Memory B cell (primary cell): Measurements from ENCODE around the gene SHQ1.
"Not testable (repeated sequence)": the region's sequence is repeated elsewhere in the genome, so short reads cannot be mapped to it uniquely, and the experiment has no call there.

Experiments
- ATAC-seq: fragments of 150-1000 bp; cut with Tn5 transposase; 2 replicates; pipeline ENCODE4 v1.10.0; 2021; ENCODE audit warnings: low read depth, mild to moderate bottlenecking, moderate library complexity
- DNase-seq, 2 donors: peaks; one replicate each; pipeline ENCODE4 v3.0.0; 2022; ENCODE audit warnings: low spot score in 2 of 2
- H3K27ac Mint-ChIP-seq: one replicate; pipeline ENCODE4 v1.8.0; 2022; ENCODE audit warnings: mild to moderate bottlenecking, moderate library complexity, mixed read lengths
- H3K27me3 Mint-ChIP-seq: one replicate; pipeline ENCODE4 v1.8.0; 2022; ENCODE audit warnings: mixed read lengths
- H3K36me3 Mint-ChIP-seq: one replicate; pipeline ENCODE4 v1.8.0; 2022; ENCODE audit warnings: mild to moderate bottlenecking, mixed read lengths
- H3K4me1 Mint-ChIP-seq: one replicate; pipeline ENCODE4 v1.8.0; 2022; ENCODE audit warnings: mixed read lengths
- H3K4me3 Mint-ChIP-seq: one replicate; pipeline ENCODE4 v1.8.0; 2022; ENCODE audit warnings: mild to moderate bottlenecking, moderate library complexity, mixed read lengths
- H3K9me3 Mint-ChIP-seq: one replicate; pipeline ENCODE4 v1.8.0; 2022; ENCODE audit warnings: mixed read lengths

SHQ1 gene

DNA sequence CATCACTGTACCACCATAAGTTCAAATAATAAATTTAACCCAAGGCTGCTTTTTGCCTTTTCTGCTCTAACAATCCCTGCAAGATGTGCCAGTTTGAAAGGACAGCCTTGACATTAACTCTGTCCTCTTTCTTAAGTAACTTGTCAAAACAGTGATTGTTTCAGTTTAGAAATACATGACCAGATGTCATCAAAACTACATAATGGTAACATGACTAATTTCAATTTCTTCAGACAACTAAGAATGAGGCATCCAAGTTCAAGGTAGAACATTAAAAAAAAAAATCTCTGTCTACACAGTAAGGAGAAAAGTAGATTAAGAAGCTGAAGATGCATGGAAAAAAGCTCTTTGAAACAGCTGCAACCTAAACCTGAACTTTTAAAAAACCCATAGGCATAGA, 47.4 kb downstream of the SHQ1 start:
- DNase-seq = no peak
- no peaks in the 10 kb centered on the region for H3K9me3 Mint-ChIP-seq
- no peak for ATAC-seq

GRCh38 chr3:72798552-72799195, 49.6 kb downstream of the SHQ1 start:
- Mint-ChIP-seq H3K4me3 (no peak overlapping the region), H3K36me3 (peaks cover 14% of the 10 kb centered on the region), H3K27ac (no peak overlapping the region), H3K9me3 (no peaks in the 10 kb centered on the region), H3K27me3 (no peaks in the 10 kb centered on the region), H3K4me1 (no peaks in the 10 kb centered on the region)
- no peak for DNase-seq
- ATAC-seq = no peak

More for the DNA sequence above, 47.4 kb downstream of the SHQ1 start:
- H3K4me1 Mint-ChIP-seq = no peaks in the 10 kb centered on the region
- no peak overlapping the region for H3K4me3 Mint-ChIP-seq
- H3K27ac Mint-ChIP-seq = no peak overlapping the region
- H3K27me3 Mint-ChIP-seq = no peaks in the 10 kb centered on the region
- peaks cover 11% of the 10 kb centered on the region for H3K36me3 Mint-ChIP-seq

DNA sequence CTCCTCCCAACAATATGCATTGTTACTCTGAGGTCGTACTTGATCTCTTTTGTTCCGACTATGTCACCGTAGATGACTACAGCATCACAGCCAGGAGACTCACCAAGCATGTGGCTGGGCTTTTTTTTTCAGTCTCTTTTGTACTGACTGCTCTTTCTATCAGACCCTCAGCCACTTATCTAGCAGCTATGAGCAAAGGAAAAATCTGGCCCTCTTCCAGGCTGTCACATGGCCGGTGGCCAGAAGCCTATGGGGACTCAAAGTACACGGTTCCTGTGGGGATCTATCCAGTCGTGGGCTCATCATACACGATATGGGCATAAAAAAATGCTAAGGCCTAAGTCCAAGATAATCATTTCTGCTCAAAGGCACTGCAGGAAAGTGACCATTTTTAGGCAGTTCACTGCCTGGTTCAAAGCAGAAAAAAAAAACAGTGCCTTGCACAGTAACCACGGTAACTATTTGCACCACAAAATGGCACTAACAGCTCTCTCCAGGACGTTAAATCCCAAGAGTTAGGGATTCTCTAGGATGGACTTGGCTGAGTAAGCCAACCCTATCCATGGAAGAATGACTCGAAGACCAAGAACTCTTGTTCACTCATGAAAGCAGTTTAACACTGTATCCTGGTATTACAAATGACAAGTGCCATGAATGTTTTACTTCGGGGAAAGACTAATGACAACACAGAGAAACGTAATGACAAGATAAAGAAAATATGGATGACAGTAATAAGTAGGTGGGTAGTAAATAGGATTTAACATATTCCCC, 50.3 kb downstream of the SHQ1 start:
- Mint-ChIP-seq H3K27ac (no peak overlapping the region), H3K9me3 (no peaks in the 10 kb centered on the region), H3K4me3 (no peak overlapping the region), H3K27me3 (no peaks in the 10 kb centered on the region), H3K36me3 (peaks cover 14% of the 10 kb centered on the region), H3K4me1 (no peaks in the 10 kb centered on the region)
- ATAC-seq (no peak), DNase-seq (no peak)

DNA sequence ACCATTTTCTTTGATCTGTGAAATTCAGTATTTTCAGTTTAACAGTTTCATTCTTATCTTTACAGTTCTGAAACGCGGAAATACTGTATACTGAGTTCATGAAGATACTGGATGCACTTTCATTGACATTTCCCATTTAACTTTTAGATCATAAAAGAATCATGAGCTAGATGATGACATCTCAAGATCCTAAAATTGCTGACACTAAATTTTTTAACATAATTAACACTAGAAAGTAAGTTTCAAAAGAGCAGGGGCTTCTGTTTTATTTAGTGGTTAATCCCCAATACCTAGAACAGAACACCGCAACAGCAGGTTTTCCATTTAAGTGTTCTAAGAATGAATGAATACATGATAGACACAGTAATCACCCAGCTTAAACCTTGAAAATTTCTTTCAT, 54.2 kb downstream of the SHQ1 start:
- no peak for DNase-seq
- no peak overlapping the region for H3K4me3 Mint-ChIP-seq
- H3K36me3 Mint-ChIP-seq = peaks cover 24% of the 10 kb centered on the region
- no peaks in the 10 kb centered on the region for H3K4me1 Mint-ChIP-seq
- no peaks in the 10 kb centered on the region for H3K27me3 Mint-ChIP-seq
- no peak overlapping the region for H3K27ac Mint-ChIP-seq
- no peak for ATAC-seq
- no peaks in the 10 kb centered on the region for H3K9me3 Mint-ChIP-seq

DNA sequence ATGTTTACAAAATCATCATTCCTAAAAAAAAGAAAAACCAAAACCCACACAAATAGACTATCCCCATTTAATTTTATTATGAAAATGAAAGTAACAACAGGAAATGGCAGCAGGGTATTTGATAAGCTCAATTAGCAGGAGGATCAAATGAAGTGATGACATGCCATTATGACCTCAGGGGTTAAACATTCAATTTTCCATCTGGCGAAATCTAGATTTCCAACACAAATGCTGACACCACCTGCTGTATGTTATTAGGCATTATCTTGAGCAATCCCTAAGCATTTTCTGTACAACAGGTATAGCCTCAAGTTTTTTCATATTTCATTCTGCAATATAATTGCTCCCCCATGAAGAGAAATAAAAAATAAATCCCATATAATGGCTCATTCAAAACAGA, 57.1 kb downstream of the SHQ1 start:
- H3K36me3 Mint-ChIP-seq = peaks cover 20% of the 10 kb centered on the region
- ATAC-seq (no peak), DNase-seq (no peak)
- H3K9me3 Mint-ChIP-seq = no peaks in the 10 kb centered on the region
- H3K27me3 Mint-ChIP-seq = no peaks in the 10 kb centered on the region
- no peaks in the 10 kb centered on the region for H3K4me1 Mint-ChIP-seq
- no peak overlapping the region for H3K27ac Mint-ChIP-seq
- H3K4me3 Mint-ChIP-seq = no peak overlapping the region

DNA sequence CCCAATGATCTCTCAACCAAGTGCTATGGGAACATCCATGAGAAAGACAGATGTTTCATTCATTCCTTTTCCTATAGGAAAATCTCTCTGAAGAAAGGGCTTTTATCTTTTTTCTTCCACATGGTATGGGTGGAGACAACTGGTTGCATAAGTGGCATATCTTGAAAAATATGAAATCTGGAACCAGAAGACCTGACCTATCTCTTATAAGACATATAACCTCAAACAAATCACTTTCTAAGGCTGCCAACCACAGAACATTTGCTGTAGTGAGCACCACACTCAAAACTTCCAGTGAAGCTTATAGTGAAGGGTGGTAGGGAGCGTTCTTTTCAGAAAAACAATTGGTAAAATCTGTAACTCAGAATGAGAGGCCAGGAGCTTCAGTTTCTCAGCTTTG, 58.5 kb downstream of the SHQ1 start:
- Mint-ChIP-seq H3K4me1 (no peaks in the 10 kb centered on the region), H3K27me3 (no peaks in the 10 kb centered on the region), H3K36me3 (peaks cover 17% of the 10 kb centered on the region), H3K4me3 (no peak overlapping the region), H3K9me3 (no peaks in the 10 kb centered on the region), H3K27ac (no peak overlapping the region)
- no peak for ATAC-seq
- DNase-seq = no peak

DNA sequence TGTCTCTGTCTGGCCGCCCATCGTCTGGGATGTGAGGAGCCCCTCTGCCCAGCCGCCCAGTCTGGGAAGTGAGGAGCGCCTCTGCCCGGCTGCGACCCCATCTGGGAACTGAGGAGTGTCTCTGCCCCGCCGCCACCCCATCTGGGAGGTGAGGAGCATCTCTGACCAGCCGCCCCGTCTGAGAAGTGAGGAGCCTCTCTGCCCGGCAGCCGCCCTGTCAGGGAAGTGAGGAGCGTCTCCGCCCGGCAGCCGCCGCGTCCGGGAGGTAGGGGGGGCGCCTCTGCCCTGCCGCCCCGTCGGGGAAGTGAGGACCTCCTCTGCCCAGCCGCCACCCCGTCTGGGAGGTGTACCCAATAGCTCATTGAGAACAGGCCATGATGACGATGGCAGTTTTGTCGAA, 60.0 kb downstream of the SHQ1 start:
- H3K9me3 Mint-ChIP-seq, ATAC-seq, H3K4me1 Mint-ChIP-seq, H3K27me3 Mint-ChIP-seq, H3K27ac Mint-ChIP-seq, DNase-seq, H3K4me3 Mint-ChIP-seq: not testable (repeated sequence)
- H3K36me3 Mint-ChIP-seq = peaks cover 16% of the 10 kb centered on the region

GRCh38 chr3:72786668-72787067, 61.6 kb downstream of the SHQ1 start:
- no peak overlapping the region for H3K4me3 Mint-ChIP-seq
- H3K4me1 Mint-ChIP-seq = no peaks in the 10 kb centered on the region
- no peak overlapping the region for H3K27ac Mint-ChIP-seq
- ATAC-seq (no peak), DNase-seq (no peak)
- peaks cover 9% of the 10 kb centered on the region for H3K36me3 Mint-ChIP-seq
- no peaks in the 10 kb centered on the region for H3K9me3 Mint-ChIP-seq
- H3K27me3 Mint-ChIP-seq = no peaks in the 10 kb centered on the region

GRCh38 chr3:72784226-72784625, 64.0 kb downstream of the SHQ1 start:
- ATAC-seq = no peak
- H3K4me3 Mint-ChIP-seq = no peak overlapping the region

DNA sequence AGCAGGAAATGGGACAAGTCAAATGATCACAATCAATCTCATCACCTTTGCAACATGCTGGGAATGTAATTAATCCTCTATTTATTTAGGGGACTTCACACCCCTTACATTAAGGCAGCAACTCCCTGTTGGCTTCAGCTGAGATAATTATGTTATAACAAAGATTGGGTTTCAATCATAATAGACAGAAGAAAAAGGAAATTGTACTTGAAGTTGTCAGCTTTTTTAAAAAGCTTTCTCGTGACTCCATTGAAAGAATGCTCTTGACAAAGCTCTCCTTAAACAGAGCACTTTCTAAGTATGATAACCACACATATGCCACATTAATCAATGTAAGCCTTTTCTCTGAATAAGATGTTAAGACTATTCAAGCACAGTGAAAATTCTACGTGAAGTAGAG, 65.7 kb downstream of the SHQ1 start:
- H3K27ac Mint-ChIP-seq = no peak overlapping the region
- no peaks in the 10 kb centered on the region for H3K4me1 Mint-ChIP-seq
- no peaks in the 10 kb centered on the region for H3K9me3 Mint-ChIP-seq
- H3K36me3 Mint-ChIP-seq = peaks cover 1% of the 10 kb centered on the region
- no peak overlapping the region for H3K4me3 Mint-ChIP-seq
- no peaks in the 10 kb centered on the region for H3K27me3 Mint-ChIP-seq
- DNase-seq (no peak), ATAC-seq (no peak)

More at GRCh38 chr3:72784226-72784625, 64.0 kb downstream of the SHQ1 start:
- Mint-ChIP-seq H3K9me3 (no peaks in the 10 kb centered on the region), H3K4me1 (no peaks in the 10 kb centered on the region), H3K27me3 (no peaks in the 10 kb centered on the region), H3K36me3 (peaks cover 3% of the 10 kb centered on the region), H3K27ac (no peak overlapping the region)
- no peak for DNase-seq

DNA sequence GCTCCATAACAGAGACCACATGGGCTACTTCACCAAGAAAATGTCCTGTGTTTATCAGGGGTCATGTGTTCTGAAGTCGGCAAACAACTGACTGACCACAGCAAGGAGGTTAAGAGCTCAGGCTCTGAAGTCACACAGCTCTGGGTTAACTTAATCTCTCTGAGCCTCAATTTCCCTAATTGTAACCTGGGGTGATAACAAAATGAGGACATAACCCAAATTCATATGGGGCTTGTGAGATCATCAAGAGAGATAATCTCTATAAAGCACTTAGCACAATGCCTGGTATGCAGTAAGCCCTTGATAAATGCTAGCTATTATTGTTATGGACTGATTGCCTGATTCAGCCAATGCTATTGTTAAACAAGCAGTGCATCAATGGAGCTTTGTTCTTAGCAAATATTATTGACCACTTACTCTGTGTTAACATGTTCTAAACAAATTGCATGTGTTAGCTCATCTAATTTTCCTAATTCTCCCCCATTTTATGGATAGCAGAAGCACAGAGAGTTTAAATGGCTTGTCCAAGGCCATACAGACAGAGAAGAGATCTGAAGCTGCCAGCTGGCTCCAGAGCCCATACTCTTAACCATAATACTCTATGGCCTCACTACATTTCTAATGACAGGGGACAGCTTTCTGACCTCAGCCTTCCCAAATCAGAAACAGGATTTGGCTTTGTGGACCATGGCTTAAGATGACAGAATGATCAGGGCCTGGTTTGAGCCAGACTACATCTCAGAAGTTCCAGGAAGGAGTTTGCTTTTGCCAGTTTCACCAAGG, 78.3 kb downstream of the SHQ1 start:
- Mint-ChIP-seq H3K27ac (no peak overlapping the region), H3K9me3 (no peaks in the 10 kb centered on the region), H3K27me3 (peaks cover 6% of the 10 kb centered on the region), H3K4me3 (no peak overlapping the region), H3K4me1 (no peaks in the 10 kb centered on the region), H3K36me3 (peaks cover 25% of the 10 kb centered on the region)
- ATAC-seq = no peak
- DNase-seq = no peak

DNA sequence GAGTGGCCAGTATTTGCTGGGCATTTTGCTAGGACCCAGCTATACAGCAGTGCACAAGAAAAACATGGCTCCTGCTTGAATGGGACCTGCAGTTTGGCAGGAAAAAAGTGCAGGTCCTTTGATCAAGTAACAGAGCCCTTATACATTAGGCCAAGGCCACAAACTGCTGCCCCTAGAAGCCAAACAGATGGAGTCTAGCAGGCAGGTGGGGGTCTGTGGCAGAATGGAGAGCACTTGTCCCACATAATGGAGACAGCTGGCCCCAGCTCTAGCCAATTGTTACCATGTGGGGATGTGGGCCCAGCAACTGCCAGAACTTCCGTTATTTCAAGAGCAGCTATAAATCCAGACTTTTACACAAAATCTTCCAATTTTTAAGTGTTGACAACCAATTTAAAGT, 79.3 kb downstream of the SHQ1 start:
- no peaks in the 10 kb centered on the region for H3K9me3 Mint-ChIP-seq
- ATAC-seq (no peak), DNase-seq (no peak)
- peaks cover 30% of the 10 kb centered on the region for H3K36me3 Mint-ChIP-seq
- no peak overlapping the region for H3K27ac Mint-ChIP-seq
- no peak overlapping the region for H3K4me3 Mint-ChIP-seq
- peaks cover 6% of the 10 kb centered on the region for H3K27me3 Mint-ChIP-seq
- H3K4me1 Mint-ChIP-seq = no peaks in the 10 kb centered on the region

GRCh38 chr3:72768481-72768880, 79.8 kb downstream of the SHQ1 start:
- Mint-ChIP-seq H3K27me3 (peaks cover 6% of the 10 kb centered on the region), H3K4me3 (no peak overlapping the region), H3K27ac (no peak overlapping the region), H3K36me3 (peaks cover 34% of the 10 kb centered on the region), H3K9me3 (no peaks in the 10 kb centered on the region), H3K4me1 (no peaks in the 10 kb centered on the region)
- ATAC-seq (no peak), DNase-seq (no peak)

DNA sequence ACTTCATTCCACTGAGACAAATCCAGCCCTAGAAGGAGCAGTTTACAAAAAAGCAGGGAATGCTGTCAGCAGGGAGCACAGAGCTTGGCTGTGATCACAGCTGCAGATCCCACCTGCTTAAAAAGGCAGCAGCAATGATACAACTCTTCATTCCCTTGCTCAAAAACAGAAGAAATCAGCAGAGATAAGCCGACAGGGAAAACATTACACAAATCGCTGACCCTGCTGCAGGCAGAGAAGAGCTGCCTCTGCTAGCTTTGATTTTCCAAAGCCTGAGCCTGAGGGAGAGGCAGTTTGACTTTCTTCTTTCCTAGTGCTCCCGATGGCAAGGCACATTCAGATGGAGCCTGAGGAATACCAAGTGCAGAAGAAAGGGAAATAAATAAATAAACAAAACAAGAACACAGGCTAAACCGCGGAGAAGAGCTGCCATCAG, 80.2 kb downstream of the SHQ1 start:
- ATAC-seq (no peak), DNase-seq (no peak)
- H3K4me1 Mint-ChIP-seq = no peaks in the 10 kb centered on the region
- no peak overlapping the region for H3K27ac Mint-ChIP-seq
- H3K36me3 Mint-ChIP-seq = peaks cover 37% of the 10 kb centered on the region
- H3K27me3 Mint-ChIP-seq = peaks cover 8% of the 10 kb centered on the region
- H3K9me3 Mint-ChIP-seq = no peaks in the 10 kb centered on the region
- H3K4me3 Mint-ChIP-seq = no peak overlapping the region
